Loucy (cell line): ENCODE data around the gene CHRNB4.

Experiments used
- H2AFZ ChIP-seq: fragments of 200-600 bp; sonication (generic); 2 replicates; pipeline ENCODE4 v1.6.0; 2016; ENCODE audit warnings: antibody characterized with exemption, mild to moderate bottlenecking, low read length, moderate library complexity
- H3F3A ChIP-seq: fragments of 200-600 bp; 2 replicates; pipeline ENCODE4 v1.6.0; 2016; ENCODE audit warnings: antibody characterized with exemption, low read depth, mild to moderate bottlenecking
- H3K27me3 ChIP-seq: fragments of 200-600 bp; sonication (generic); 2 replicates; pipeline ENCODE4 v1.6.1; 2014; ENCODE audit warnings: low read length, mild to moderate bottlenecking; ENCODE audit not compliant: insufficient read depth, poor library complexity, severe bottlenecking
- H3K36me3 ChIP-seq: fragments of 200-600 bp; sonication (generic); 2 replicates; pipeline ENCODE4 v1.6.1; 2016; ENCODE audit warnings: low read length; ENCODE audit not compliant: insufficient read depth
- H3K4me1 ChIP-seq: fragments of 200-600 bp; sonication (generic); 2 replicates; pipeline ENCODE4 v1.5.1; 2014; ENCODE audit warnings: low read length, mild to moderate bottlenecking; ENCODE audit not compliant: insufficient read depth, poor library complexity, severe bottlenecking
- H3K4me2 ChIP-seq: fragments of 200-600 bp; sonication (generic); 2 replicates; pipeline ENCODE4 v1.6.0; 2014; ENCODE audit warnings: antibody characterized with exemption, low read length, low read depth, mild to moderate bottlenecking; ENCODE audit not compliant: poor library complexity, severe bottlenecking
- H3K4me3 ChIP-seq: fragments of 200-600 bp; sonication (generic); 2 replicates; pipeline ENCODE4 v1.5.1; 2014; ENCODE audit warnings: low read length, mild to moderate bottlenecking, mixed read lengths; ENCODE audit not compliant: poor library complexity, severe bottlenecking
- H3K79me2 ChIP-seq: fragments of 200-600 bp; sonication (generic); 2 replicates; pipeline ENCODE4 v1.6.1; 2014; ENCODE audit warnings: low read length; ENCODE audit not compliant: insufficient read depth
- H3K9ac ChIP-seq: fragments of 200-600 bp; sonication (generic); 2 replicates; pipeline ENCODE4 v1.6.0; 2014; ENCODE audit warnings: mild to moderate bottlenecking, low read depth, low read length, moderate library complexity; ENCODE audit not compliant: poor library complexity, severe bottlenecking
- H3K9me2 ChIP-seq: fragments of 200-600 bp; sonication (generic); replicated peaks from 2 replicates; pipeline ENCODE4 v1.6.1; 2016; ENCODE audit warnings: low read depth, low read length, mixed read lengths
- H3K9me3 ChIP-seq: fragments of 200-600 bp; sonication (generic); 2 replicates; pipeline ENCODE4 v1.6.1; 2014; ENCODE audit warnings: mild to moderate bottlenecking, antibody characterized with exemption, low read length, low read depth; ENCODE audit not compliant: insufficient read depth
- H4K20me1 ChIP-seq: fragments of 200-600 bp; sonication (generic); 2 replicates; pipeline ENCODE4 v1.6.0; 2014; ENCODE audit warnings: antibody characterized with exemption, low read length, mild to moderate bottlenecking; ENCODE audit not compliant: insufficient read depth, poor library complexity, severe bottlenecking
- EZH2phosphoT487 ChIP-seq: fragments of 200-600 bp; IDR thresholded peaks from 2 replicates; pipeline ENCODE4 v1.6.1; 2018; ENCODE audit warnings: antibody characterized with exemption, mild to moderate bottlenecking, moderate library complexity, borderline replicate concordance
- TF ChIP-seq, protein P1 (sequence below): fragments of 200-600 bp; sonication (generic); conservative IDR thresholded peaks from 2 replicates; pipeline ENCODE4 v1.5.1; 2014; ENCODE audit warnings: mild to moderate bottlenecking, antibody characterized with exemption, low read length

The CHRNB4 gene

DNA sequence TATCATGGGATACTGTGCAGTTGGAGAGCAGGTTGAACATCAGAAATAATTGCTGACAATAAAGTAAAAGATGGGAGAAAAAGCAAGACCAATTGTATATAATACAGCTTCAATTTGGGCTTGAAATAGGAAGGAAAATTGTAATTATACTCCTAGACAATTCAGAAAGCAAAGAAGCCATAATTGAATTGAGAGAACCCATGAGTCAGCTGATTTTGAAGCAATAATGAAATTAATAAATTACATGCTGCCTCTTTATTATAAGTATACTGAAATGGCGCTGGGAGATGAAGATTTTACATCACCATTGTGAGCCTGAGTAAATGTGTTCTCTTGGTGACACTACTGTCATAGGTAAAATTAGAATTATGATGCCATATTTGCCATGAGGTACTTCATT, 43.4 kb downstream of the CHRNB4 start:
- H3F3A ChIP-seq, result no peaks in the 10 kb centered on the region
- H3K9me3 ChIP-seq, result no peaks in the 10 kb centered on the region
- no peaks in the 10 kb centered on the region for H3K9me2 ChIP-seq
- no peaks in the 10 kb centered on the region for H3K79me2 ChIP-seq
- no peak overlapping the region for H3K4me3 ChIP-seq
- no peak for TF ChIP-seq EZH2phosphoT487
- TF ChIP-seq, protein P1, sequence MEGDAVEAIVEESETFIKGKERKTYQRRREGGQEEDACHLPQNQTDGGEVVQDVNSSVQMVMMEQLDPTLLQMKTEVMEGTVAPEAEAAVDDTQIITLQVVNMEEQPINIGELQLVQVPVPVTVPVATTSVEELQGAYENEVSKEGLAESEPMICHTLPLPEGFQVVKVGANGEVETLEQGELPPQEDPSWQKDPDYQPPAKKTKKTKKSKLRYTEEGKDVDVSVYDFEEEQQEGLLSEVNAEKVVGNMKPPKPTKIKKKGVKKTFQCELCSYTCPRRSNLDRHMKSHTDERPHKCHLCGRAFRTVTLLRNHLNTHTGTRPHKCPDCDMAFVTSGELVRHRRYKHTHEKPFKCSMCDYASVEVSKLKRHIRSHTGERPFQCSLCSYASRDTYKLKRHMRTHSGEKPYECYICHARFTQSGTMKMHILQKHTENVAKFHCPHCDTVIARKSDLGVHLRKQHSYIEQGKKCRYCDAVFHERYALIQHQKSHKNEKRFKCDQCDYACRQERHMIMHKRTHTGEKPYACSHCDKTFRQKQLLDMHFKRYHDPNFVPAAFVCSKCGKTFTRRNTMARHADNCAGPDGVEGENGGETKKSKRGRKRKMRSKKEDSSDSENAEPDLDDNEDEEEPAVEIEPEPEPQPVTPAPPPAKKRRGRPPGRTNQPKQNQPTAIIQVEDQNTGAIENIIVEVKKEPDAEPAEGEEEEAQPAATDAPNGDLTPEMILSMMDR, result no peak
- H3K4me1 ChIP-seq, result no peaks in the 10 kb centered on the region
- no peak overlapping the region for H2AFZ ChIP-seq
- no peaks in the 10 kb centered on the region for H4K20me1 ChIP-seq
- no peaks in the 10 kb centered on the region for H3K27me3 ChIP-seq
- H3K36me3 ChIP-seq, result peaks cover 12% of the 10 kb centered on the region; the same call in 1 of the 2 replicates
- no peak overlapping the region for H3K9ac ChIP-seq
- H3K4me2 ChIP-seq, result no peak overlapping the region

DNA sequence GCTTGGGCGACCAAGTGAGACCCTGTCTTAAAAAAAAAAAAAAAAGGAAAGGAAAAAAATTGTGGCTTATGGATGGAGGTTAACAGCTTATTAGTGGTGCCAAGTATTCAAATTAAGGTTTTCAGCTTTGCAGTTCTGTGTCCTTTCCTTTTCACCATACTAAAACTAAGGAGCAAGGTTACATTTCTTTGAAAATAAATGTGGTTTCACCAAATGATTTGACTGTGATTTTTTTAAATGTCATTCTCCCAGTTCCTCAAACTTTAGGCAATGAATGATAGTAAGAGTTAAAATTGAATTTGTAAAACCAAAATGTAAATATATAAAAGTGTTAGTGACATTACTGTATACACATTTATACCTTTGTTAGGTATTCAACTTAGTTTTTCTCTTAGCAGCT, 66.1 kb downstream of the CHRNB4 start:
- no peaks in the 10 kb centered on the region for H3K9me3 ChIP-seq
- no peak overlapping the region for H3K9ac ChIP-seq
- peaks cover 77% of the 10 kb centered on the region for H3K79me2 ChIP-seq
- H3K4me2 ChIP-seq, result no peak overlapping the region
- H3K27me3 ChIP-seq, result no peaks in the 10 kb centered on the region
- H4K20me1 ChIP-seq, result peaks cover 22% of the 10 kb centered on the region
- no peaks in the 10 kb centered on the region for H3K9me2 ChIP-seq
- TF ChIP-seq, protein P1, result no peak
- no peak for TF ChIP-seq EZH2phosphoT487
- H3K4me1 ChIP-seq, result peaks cover 16% of the 10 kb centered on the region
- no peak overlapping the region for H2AFZ ChIP-seq
- no peaks in the 10 kb centered on the region for H3K36me3 ChIP-seq
- H3K4me3 ChIP-seq, result no peak overlapping the region
- H3F3A ChIP-seq, result no peaks in the 10 kb centered on the region; the same call in 1 of the 2 replicates
